ENCODE results near the gene ACADVL.

ACADVL gene

DNA sequence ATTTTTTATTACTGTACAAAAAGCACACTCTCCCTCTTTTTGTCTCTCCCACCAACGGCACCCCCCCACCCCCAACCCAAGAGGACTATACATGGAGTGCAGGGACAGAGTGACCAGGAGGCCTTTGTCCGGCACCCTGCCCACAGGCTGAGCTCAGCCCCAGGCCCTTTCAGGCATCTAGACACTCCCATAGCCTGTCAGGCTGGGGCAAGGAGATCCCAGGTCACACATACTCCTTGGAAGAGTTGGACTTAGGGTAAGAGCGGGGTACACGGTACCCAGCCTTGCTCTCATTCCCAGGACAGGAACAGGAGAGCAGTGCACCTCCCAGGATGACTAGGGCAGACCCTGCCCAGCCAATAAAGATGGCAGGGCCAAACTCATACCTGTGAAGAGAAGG lies 40.4 kb downstream of the ACADVL start:
- Mint-ChIP-seq H3K27ac (no peak overlapping the region), H3K36me3 (peaks cover 63% of the 10 kb centered on the region), H3K9me3 (no peaks in the 10 kb centered on the region), H3K4me3 (peak overlapping the region; percentile 75), H3K4me1 (peaks cover 35% of the 10 kb centered on the region)
- ATAC-seq (no peak), DNase-seq (ENCODE audit: low spot score in 2 of 2) (no peak)

- H3K4me3 Mint-ChIP-seq = peak overlapping the region; percentile 75
- DNase-seq (ENCODE audit: low spot score in 2 of 2) = no peak
- ATAC-seq = peak; percentile 46
- peaks cover 60% of the 10 kb centered on the region for H3K36me3 Mint-ChIP-seq
- H3K4me1 Mint-ChIP-seq = peaks cover 35% of the 10 kb centered on the region
- no peaks in the 10 kb centered on the region for H3K9me3 Mint-ChIP-seq
- peak overlapping the region; percentile 50 for H3K27ac Mint-ChIP-seq
These were observed 41.1 kb downstream of the ACADVL start for GRCh38 chr17:7260651-7261378.

GRCh38 chr17:7261379-7262191 lies 41.8 kb downstream of the ACADVL start:
- no peaks in the 10 kb centered on the region for H3K9me3 Mint-ChIP-seq
- DNase-seq (ENCODE audit: low spot score in 2 of 2) = no peak
- H3K4me3 Mint-ChIP-seq = peak overlapping the region; percentile 75
- peak overlapping the region; percentile 50 for H3K27ac Mint-ChIP-seq
- H3K4me1 Mint-ChIP-seq = peaks cover 31% of the 10 kb centered on the region
- H3K36me3 Mint-ChIP-seq = peaks cover 53% of the 10 kb centered on the region
- peak; percentile 60 for ATAC-seq

DNA sequence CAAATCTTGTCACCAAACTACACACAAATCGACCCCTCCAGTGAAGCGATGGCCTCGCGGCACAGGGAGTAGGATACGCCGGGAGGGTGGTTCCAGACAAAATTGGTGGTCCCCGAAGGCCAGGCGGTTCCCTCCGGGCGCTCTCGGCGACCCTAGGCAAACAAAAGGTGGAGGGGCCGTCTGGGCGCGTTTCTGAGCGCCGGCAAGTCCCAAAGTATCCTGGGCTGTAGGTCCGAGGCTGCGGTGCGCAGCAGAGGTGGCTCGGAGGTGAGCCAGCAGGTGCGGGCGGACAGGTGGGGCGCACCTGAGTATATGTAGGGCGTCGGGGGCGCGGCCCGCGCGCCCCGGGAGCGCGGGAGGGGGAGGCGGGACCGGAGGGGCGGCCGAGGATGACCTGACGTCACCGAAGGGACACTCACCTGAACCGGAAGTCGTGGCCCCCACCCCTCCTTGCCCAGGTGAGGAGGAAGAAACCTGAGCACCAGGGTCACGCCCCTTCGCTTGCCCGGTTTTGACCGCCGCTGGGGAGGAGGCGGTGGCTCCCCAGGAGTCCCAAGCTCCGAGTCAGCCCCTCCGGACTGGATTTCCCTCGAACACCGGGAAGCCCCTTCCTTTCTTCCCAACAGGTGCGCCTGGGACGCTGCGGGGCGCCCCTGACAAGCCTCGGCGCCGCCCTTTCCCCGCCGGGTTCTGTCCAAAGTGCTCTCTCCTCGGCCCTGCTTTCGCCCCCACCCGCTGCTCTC lies 42.6 kb downstream of the ACADVL start, which contains the start of gene CLDN7:
TSS of gene CLDN7 (minus strand) at position 287 of the 743 bp plus-strand sequence. CDS start 435 bp downstream, outside the sequence.
- Mint-ChIP-seq H3K4me3 (peak within 1 kb of the TSS; percentile 75), H3K9me3 (no peaks in the 10 kb centered on the region), H3K27ac (peak within 1 kb of the TSS; percentile 85), H3K4me1 (peaks cover 26% of the 10 kb centered on the region), H3K36me3 (peaks cover 45% of the 10 kb centered on the region)
- no peak for DNase-seq (ENCODE audit: low spot score in 2 of 2)
- no peak for ATAC-seq

- H3K27ac Mint-ChIP-seq = peak overlapping the region; percentile 85
- peaks cover 26% of the 10 kb centered on the region for H3K4me1 Mint-ChIP-seq
- H3K36me3 Mint-ChIP-seq = peaks cover 37% of the 10 kb centered on the region
- no peak for DNase-seq (ENCODE audit: low spot score in 2 of 2)
- peak overlapping the region; percentile 75 for H3K4me3 Mint-ChIP-seq
- ATAC-seq = peak; percentile 22
- no peaks in the 10 kb centered on the region for H3K9me3 Mint-ChIP-seq
These were observed 43.4 kb downstream of the ACADVL start for GRCh38 chr17:7262935-7263800.

DNA sequence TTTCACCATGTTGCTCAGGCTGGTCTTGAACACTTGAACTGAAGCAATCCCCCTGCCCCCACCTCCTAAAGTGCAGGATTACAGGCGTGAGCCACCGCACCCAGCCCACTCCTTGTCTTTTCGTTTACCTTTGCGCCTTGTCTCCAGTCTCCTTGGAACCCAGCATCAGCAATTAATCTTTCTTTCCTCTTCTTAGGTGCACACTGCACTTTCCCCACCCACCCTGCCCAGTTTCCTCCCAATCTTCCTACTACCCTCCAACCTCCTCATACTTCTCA lies 44.0 kb downstream of the ACADVL start:
- H3K4me3 Mint-ChIP-seq = peak overlapping the region; percentile 75
- peak overlapping the region; percentile 85 for H3K27ac Mint-ChIP-seq
- DNase-seq (ENCODE audit: low spot score in 2 of 2) (no peak), ATAC-seq (no peak)
- no peaks in the 10 kb centered on the region for H3K9me3 Mint-ChIP-seq
- peaks cover 26% of the 10 kb centered on the region for H3K4me1 Mint-ChIP-seq
- H3K36me3 Mint-ChIP-seq = peaks cover 31% of the 10 kb centered on the region

DNA sequence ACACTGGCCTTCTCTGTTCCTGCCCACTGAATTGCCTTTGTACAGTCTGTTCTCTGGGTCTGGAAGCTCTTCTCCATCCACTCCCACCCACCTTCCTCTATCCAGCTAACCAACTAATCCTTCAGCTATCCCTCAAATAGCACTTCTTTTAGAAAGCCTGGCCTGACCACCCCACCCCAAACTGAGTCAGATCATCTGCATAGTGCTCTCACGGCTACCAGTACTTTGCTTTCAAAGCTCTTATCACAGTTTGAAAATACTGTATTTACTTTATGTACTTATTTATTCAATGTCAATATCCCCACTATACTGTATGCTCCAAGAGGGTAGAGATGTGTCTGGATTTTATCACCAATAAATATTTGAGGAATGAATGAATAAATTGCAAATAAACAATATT lies 47.0 kb downstream of the ACADVL start:
- peaks cover 23% of the 10 kb centered on the region for H3K4me1 Mint-ChIP-seq
- DNase-seq (ENCODE audit: low spot score in 2 of 2) (no peak), ATAC-seq (no peak)
- H3K36me3 Mint-ChIP-seq = peaks cover 14% of the 10 kb centered on the region
- H3K9me3 Mint-ChIP-seq = no peaks in the 10 kb centered on the region
- H3K27ac Mint-ChIP-seq = no peak overlapping the region
- H3K4me3 Mint-ChIP-seq = no peak overlapping the region

All from stimulated activated effector memory CD8-positive, alpha-beta T cell treated with anti-CD3 and anti-CD28 coated beads, Interleukin-12 subunit alpha, Interleukin-12 subunit beta, amount 100 ng/mL, for 72 hours (primary cell).